HG02884 (cell line): Measurements from ENCODE around the gene CD164.

Source experiments
- ATAC-seq: cut with Tn5 transposase; IDR thresholded peaks from one replicate; pipeline ENCODE4 v1.9.1; 2021; ENCODE audit warnings: mild to moderate bottlenecking, moderate library complexity; ENCODE audit not compliant: unreplicated experiment

The CD164 gene

GRCh38 chr6:109381747-109382575 is at the start of gene CD164:
TSS of gene CD164 (minus strand) at chr6:109382467. CDS start at chr6:109382378, 89 bp downstream.
- ATAC-seq, result peak; percentile 36

- no peak for ATAC-seq
Observed at GRCh38 chr6:109429496-109429895, 47.2 kb upstream of the CD164 start.

GRCh38 chr6:109428889-109429477 is 46.7 kb upstream of the CD164 start:
- ATAC-seq, result no peak

- ATAC-seq, result no peak
Observed at GRCh38 chr6:109424946-109425345, 42.7 kb upstream of the CD164 start.

GRCh38 chr6:109421184-109421583 is 38.9 kb upstream of the CD164 start:
- ATAC-seq, result no peak

DNA sequence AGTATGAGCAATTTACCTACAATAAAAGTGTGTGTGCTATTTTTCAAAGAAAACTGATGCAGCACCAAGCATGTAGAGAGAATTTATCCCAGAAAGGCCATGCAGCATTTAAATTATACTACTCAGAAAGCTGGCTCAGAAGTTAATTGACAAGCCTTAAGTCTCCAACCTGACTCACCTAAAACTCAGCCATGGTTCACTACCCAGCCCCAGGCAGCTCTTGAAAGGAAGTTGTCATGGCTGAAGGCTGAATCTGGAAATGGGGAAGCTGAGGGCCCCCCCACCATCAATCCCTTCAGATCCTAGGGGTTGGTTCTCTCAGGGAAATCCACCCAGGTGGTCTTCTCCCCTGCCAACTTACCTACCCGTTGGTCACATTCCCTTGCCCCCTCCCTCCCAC is 38.5 kb upstream of the CD164 start:
- ATAC-seq, result no peak

DNA sequence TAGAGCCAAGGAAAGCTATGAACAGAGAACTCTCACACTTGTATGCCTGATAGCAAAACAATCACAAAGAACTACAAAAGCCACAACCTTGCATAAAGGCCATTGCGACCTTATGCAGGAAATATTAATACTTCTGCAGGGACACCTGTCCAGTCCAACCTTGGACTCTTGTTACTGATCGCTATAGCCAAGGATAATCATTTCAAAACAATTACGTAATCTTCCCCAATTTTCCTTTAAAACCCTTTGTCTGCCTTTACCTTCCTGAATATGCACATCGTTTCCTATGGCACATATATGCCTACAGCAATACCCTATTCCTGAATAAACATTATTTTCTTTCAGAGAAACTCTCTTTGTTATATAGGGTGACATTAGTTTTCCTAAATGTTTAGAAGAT is 35.4 kb upstream of the CD164 start:
- no peak for ATAC-seq

DNA sequence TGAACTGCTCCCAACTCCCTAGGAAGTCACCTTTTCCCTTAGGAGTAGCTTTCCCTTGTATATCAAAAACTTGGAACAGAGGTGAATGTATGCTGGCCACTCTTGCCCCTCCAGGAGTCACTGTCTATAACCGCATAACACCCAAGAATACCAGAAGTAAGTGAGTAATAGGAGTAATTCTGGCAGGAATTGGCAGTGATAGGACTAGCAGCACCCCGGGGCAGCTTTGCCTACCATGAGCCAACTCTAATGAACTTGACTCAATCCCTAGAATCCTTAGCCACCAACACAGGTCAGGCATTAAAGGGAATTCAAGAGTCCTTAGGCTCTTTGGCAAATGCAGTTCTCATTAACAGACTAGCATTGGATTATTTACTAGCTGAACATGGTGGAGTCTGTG is 28.8 kb upstream of the CD164 start:
- no peak for ATAC-seq

GRCh38 chr6:109406196-109406595 is 23.9 kb upstream of the CD164 start:
- no peak for ATAC-seq

GRCh38 chr6:109397020-109397419 is 14.8 kb upstream of the CD164 start:
- no peak for ATAC-seq

DNA sequence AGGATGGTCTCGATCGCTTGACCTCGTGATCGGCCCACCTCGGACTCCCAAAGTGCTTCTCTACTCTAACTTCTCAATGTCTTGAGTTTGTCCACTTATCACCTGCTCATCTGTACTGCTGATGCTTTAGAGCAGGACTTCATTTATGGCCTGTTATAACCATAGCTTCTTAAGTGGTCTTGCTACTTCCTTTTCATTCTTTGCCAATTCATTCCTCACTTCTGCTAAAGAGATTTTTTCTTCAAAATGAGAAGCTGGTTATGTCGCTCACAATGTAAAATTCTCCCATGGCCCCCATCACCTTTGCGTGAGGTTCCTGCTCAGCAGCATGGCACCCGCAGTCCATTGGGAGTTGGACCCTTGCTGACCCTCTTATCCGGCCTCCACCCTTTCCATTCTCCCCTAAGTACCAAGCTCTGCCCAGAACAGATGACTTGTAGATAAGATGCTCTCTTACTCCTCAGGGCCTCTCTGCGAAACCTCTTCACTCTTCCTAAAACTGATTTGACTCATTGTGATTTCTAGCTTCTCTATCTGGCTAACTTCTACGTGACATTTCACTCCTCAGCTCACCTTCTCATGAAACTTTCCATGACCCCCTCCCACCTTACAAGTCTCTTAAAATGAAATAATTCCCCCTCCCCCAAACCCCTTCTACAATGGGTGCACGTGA is 13.9 kb upstream of the CD164 start:
- ATAC-seq, result no peak

- ATAC-seq, result no peak
Observed at GRCh38 chr6:109393886-109394281, 11.6 kb upstream of the CD164 start.

DNA sequence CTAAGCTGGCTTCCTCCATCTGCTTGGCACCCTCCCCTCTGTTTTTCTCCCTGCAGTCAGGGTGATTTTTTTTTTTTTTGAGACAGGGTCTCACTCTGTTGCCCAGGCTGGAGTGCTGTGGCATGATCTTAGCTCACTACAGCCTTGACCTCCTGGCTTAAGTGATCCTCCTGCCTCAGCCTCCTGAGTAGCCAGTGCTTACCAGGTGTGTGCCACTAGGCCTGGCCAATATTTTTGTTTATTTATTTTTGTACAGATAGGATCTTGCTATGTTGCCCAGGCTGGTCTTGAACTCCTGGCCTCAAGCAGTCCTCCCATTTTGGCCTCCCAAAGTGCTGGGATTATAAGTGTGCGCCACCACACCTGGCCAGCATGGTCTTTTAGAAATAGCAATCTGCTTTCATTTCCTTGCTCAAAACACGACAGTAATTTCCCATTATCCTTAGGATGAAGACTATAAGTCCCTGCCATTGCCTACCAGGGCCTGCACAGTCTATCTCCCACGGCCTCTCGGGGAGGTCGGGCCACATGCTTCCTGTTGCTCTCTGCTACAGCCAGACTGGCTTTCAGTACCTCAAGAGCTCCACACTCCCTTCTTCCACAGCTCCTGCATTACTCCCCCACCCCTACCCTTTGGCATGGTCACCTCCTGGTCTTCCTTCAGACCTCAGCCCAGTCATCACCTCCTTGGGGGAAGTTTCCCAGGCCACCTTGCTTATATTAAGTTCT is 11.1 kb upstream of the CD164 start:
- no peak for ATAC-seq

DNA sequence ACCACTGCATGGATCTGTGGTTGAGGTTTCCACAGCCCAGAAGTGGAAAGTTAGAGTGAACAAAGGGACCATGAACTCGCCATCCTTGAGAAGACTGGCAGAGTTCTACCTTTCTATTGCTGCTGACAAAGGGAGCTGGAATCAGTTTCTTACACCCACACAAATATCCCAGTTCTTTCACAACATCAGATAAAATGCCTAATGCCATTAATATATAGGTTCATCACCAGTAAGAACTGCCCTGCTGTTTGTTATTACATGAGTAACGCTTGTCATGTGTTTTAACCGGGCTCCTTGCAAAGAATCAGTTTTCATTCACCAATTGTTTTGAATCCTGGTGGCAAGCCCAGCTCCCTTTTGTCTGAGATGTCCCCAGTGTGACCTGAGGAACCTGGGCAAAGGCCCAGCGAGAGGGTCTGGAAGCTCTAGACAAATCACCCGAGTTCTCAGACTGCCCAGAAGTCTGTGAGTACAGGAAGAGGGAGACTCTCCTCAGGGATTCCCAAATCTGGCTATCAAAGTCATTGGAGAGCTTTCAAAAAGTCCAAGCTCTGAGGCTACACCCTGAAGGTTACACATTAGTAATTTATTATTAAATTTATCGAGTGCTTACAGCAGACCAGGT is 7.5 kb upstream of the CD164 start:
- no peak for ATAC-seq

- ATAC-seq, result no peak
Observed at GRCh38 chr6:109388265-109388664, 6.0 kb upstream of the CD164 start.

DNA sequence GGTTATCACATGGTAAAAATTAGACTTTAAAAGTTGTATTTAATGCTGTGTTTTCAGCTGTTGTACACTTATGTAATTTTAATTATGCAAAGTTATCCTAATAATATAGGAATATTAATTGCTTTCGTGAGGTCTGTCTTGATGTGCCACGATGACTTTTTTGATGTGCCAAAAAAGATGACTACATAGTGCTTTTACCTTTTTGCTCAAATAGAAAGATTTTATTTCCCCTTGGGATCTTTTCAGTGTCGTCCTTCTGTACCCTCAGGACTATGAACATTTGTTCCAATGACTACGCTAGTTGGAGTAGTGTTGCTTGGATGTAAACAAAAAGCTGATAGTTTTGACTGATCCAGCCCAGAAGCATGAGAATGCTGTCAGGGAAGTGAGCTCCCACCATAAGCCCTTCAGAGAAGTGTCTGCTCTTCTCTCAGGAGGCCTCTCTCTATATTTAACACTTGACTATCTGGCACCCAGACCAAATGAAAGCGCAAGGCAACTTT is 1.2 kb upstream of the CD164 start:
- ATAC-seq, result no peak

DNA sequence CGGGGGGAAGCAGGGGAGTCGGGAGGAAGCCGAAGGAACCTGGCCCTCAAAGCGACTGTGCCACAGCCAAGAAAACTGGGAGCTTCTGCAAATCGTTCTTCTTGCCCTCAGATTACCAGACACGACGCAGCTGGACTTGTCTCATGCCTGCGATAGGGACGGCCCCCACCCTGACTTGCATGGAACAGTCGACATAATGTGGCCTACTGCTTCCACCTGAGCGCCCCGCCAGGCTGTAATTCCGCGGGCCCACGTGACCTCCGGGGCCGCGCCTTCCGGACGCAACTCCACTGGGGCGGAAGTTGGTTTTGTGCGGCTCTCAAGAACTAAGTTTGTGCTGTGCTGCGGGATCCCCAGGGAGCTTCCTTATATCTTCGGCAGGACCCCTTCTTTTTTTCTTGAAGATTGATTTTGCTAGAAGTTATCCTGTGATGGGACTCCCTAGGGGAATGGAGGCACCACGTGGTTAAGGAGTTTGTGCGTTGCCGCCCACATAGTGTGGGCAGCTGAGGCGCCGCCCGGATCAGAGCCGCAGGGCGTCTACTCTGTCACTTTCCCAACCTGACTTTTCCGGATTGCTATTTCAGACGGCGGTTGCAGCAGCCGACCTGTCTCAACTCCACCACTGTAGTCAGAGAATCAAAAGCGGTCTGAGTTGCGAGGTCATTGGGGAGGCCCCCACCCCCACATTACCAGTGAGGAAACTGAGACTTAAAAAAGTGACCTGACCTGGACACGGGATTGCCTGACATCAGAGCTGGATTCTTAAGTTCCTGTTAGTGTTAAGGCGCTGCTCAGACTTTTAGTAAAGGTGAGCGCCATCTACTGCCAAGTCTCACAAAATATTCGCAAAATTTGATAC is 540 bp upstream of the CD164 start:
- ATAC-seq, result peak; percentile 63

DNA sequence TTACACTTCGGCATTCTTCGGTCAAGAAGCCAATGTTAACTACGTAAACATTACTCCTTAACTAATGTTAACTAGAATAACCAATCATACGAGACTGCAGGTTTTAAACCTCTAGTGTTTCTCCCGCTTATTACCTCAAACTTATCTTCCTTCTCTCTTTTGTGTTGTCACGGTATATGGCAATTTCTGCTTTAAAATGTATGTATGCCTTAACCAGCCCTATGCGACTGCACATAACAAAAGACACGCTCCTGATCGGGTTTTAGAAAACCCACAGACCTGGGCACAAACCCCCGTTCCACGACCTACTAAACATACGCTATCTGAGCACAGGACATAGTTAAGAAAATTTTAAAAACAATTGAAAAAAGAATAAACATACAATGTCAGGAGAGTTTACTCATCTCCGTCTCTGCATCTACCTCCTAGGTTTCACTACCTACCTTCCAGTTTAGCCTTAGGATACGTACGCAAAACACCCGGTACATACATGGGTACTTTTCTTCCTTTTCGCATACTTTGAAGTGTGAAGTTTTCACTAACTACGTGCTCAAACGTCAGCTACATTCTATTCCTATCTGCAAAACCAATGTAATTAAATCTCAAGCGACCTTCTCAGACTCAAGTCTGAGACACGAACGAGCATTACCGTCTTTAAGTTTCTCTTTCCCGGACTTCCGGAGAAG is 1.1 kb downstream of the CD164 start:
- ATAC-seq, result no peak

GRCh38 chr6:109379711-109380110 is 2.6 kb downstream of the CD164 start:
- ATAC-seq, result no peak
